ENCODE measurements around the gene GPR183. TPM values are rescaled to one million over a fixed set of nuclear protein-coding genes. Genes with fewer than 3 reads are reported as not detected.

The GPR183 gene
- total RNA-seq, 1 donor = 991 TPM

GRCh38 chr13:99345345-99345744 is 38.1 kb upstream of the GPR183 start:
- peaks cover 20% of the 10 kb centered on the region for H3K4me1 ChIP-seq (ENCODE audit: insufficient read depth, low read length)
- no peaks in the 10 kb centered on the region for H3K9me3 ChIP-seq (ENCODE audit: low read depth, low read length)
- H3K4me3 ChIP-seq (ENCODE audit: low read length) = no peak overlapping the region
- H3K27me3 ChIP-seq (ENCODE audit: insufficient read depth, low read length) = no peaks in the 10 kb centered on the region

- no peaks in the 10 kb centered on the region for H3K27me3 ChIP-seq (ENCODE audit: insufficient read depth, low read length)
- H3K9me3 ChIP-seq (ENCODE audit: low read depth, low read length) = no peaks in the 10 kb centered on the region
- H3K4me3 ChIP-seq (ENCODE audit: low read length) = no peak overlapping the region
- peaks cover 25% of the 10 kb centered on the region for H3K4me1 ChIP-seq (ENCODE audit: insufficient read depth, low read length)
These were observed 37.5 kb upstream of the GPR183 start for GRCh38 chr13:99344610-99345208.

- Histone ChIP-seq H3K4me1 (ENCODE audit: insufficient read depth, low read length) (peaks cover 34% of the 10 kb centered on the region), H3K27me3 (ENCODE audit: insufficient read depth, low read length) (no peaks in the 10 kb centered on the region), H3K4me3 (ENCODE audit: low read length) (no peak overlapping the region), H3K9me3 (ENCODE audit: low read depth, low read length) (no peaks in the 10 kb centered on the region)
These were observed 35.6 kb upstream of the GPR183 start for GRCh38 chr13:99342723-99343315.

- H3K4me3 ChIP-seq (ENCODE audit: low read length) = no peak overlapping the region
- peaks cover 30% of the 10 kb centered on the region for H3K4me1 ChIP-seq (ENCODE audit: insufficient read depth, low read length)
- H3K27me3 ChIP-seq (ENCODE audit: insufficient read depth, low read length) = no peaks in the 10 kb centered on the region
- H3K9me3 ChIP-seq (ENCODE audit: low read depth, low read length) = no peaks in the 10 kb centered on the region
These were observed 34.9 kb upstream of the GPR183 start for GRCh38 chr13:99341969-99342722.

- H3K4me3 ChIP-seq (ENCODE audit: low read length) = no peak overlapping the region
- no peaks in the 10 kb centered on the region for H3K27me3 ChIP-seq (ENCODE audit: insufficient read depth, low read length)
- peaks cover 32% of the 10 kb centered on the region for H3K4me1 ChIP-seq (ENCODE audit: insufficient read depth, low read length)
- H3K9me3 ChIP-seq (ENCODE audit: low read depth, low read length) = no peaks in the 10 kb centered on the region
These were observed 33.4 kb upstream of the GPR183 start for GRCh38 chr13:99340638-99341037.

- H3K9me3 ChIP-seq (ENCODE audit: low read depth, low read length) = no peaks in the 10 kb centered on the region
- H3K27me3 ChIP-seq (ENCODE audit: insufficient read depth, low read length) = no peaks in the 10 kb centered on the region
- H3K4me3 ChIP-seq (ENCODE audit: low read length) = no peak overlapping the region
- peaks cover 36% of the 10 kb centered on the region for H3K4me1 ChIP-seq (ENCODE audit: insufficient read depth, low read length)
These were observed 32.7 kb upstream of the GPR183 start for GRCh38 chr13:99339736-99340397.

- Histone ChIP-seq H3K4me1 (ENCODE audit: insufficient read depth, low read length) (peaks cover 36% of the 10 kb centered on the region), H3K4me3 (ENCODE audit: low read length) (no peak overlapping the region), H3K27me3 (ENCODE audit: insufficient read depth, low read length) (no peaks in the 10 kb centered on the region), H3K9me3 (ENCODE audit: low read depth, low read length) (no peaks in the 10 kb centered on the region)
These were observed 32.1 kb upstream of the GPR183 start for GRCh38 chr13:99339230-99339721.

- no peaks in the 10 kb centered on the region for H3K9me3 ChIP-seq (ENCODE audit: low read depth, low read length)
- H3K4me1 ChIP-seq (ENCODE audit: insufficient read depth, low read length) = peaks cover 34% of the 10 kb centered on the region
- H3K4me3 ChIP-seq (ENCODE audit: low read length) = no peak overlapping the region
- H3K27me3 ChIP-seq (ENCODE audit: insufficient read depth, low read length) = no peaks in the 10 kb centered on the region
These were observed 28.4 kb upstream of the GPR183 start for GRCh38 chr13:99335603-99336002.

GRCh38 chr13:99335087-99335486 is 27.9 kb upstream of the GPR183 start:
- Histone ChIP-seq H3K4me3 (ENCODE audit: low read length) (no peak overlapping the region), H3K27me3 (ENCODE audit: insufficient read depth, low read length) (no peaks in the 10 kb centered on the region), H3K9me3 (ENCODE audit: low read depth, low read length) (no peaks in the 10 kb centered on the region), H3K4me1 (ENCODE audit: insufficient read depth, low read length) (peaks cover 30% of the 10 kb centered on the region)

- Histone ChIP-seq H3K4me3 (ENCODE audit: low read length) (no peak overlapping the region), H3K27me3 (ENCODE audit: insufficient read depth, low read length) (no peaks in the 10 kb centered on the region), H3K9me3 (ENCODE audit: low read depth, low read length) (no peaks in the 10 kb centered on the region), H3K4me1 (ENCODE audit: insufficient read depth, low read length) (peaks cover 24% of the 10 kb centered on the region)
These were observed 27.0 kb upstream of the GPR183 start for GRCh38 chr13:99334221-99334620.

- peaks cover 16% of the 10 kb centered on the region for H3K4me1 ChIP-seq (ENCODE audit: insufficient read depth, low read length)
- no peaks in the 10 kb centered on the region for H3K27me3 ChIP-seq (ENCODE audit: insufficient read depth, low read length)
- no peaks in the 10 kb centered on the region for H3K9me3 ChIP-seq (ENCODE audit: low read depth, low read length)
- H3K4me3 ChIP-seq (ENCODE audit: low read length) = no peak overlapping the region
These were observed 25.3 kb upstream of the GPR183 start for GRCh38 chr13:99332456-99332855.

- Histone ChIP-seq H3K4me1 (ENCODE audit: insufficient read depth, low read length) (peaks cover 16% of the 10 kb centered on the region), H3K4me3 (ENCODE audit: low read length) (no peak overlapping the region), H3K27me3 (ENCODE audit: insufficient read depth, low read length) (no peaks in the 10 kb centered on the region), H3K9me3 (ENCODE audit: low read depth, low read length) (no peaks in the 10 kb centered on the region)
These were observed 24.7 kb upstream of the GPR183 start for GRCh38 chr13:99331881-99332293.

- Histone ChIP-seq H3K9me3 (ENCODE audit: low read depth, low read length) (no peaks in the 10 kb centered on the region), H3K27me3 (ENCODE audit: insufficient read depth, low read length) (no peaks in the 10 kb centered on the region), H3K4me1 (ENCODE audit: insufficient read depth, low read length) (peaks cover 24% of the 10 kb centered on the region), H3K4me3 (ENCODE audit: low read length) (no peak overlapping the region)
These were observed 23.7 kb upstream of the GPR183 start for GRCh38 chr13:99330942-99331341.

- Histone ChIP-seq H3K27me3 (ENCODE audit: insufficient read depth, low read length) (no peaks in the 10 kb centered on the region), H3K9me3 (ENCODE audit: low read depth, low read length) (no peaks in the 10 kb centered on the region)
These were observed 22.3 kb upstream of the GPR183 start for GRCh38 chr13:99329477-99329876.

GRCh38 chr13:99327761-99328160 is 20.6 kb upstream of the GPR183 start:
- Histone ChIP-seq H3K4me1 (ENCODE audit: insufficient read depth, low read length) (peaks cover 40% of the 10 kb centered on the region), H3K27me3 (ENCODE audit: insufficient read depth, low read length) (no peaks in the 10 kb centered on the region), H3K4me3 (ENCODE audit: low read length) (no peak overlapping the region), H3K9me3 (ENCODE audit: low read depth, low read length) (no peaks in the 10 kb centered on the region)

More at GRCh38 chr13:99329477-99329876, 22.3 kb upstream of the GPR183 start:
- Histone ChIP-seq H3K4me1 (ENCODE audit: insufficient read depth, low read length) (peaks cover 24% of the 10 kb centered on the region), H3K4me3 (ENCODE audit: low read length) (no peak overlapping the region)
